Thymus (tissue), 11 donors: ENCODE results near the gene HMGB2. TPM values are rescaled to one million over a fixed set of nuclear protein-coding genes. Genes with fewer than 3 reads are reported as not detected.

Experiments used
- DNase-seq, 9 donors: peaks; one replicate each; pipeline ENCODE4 v3.0.0-alpha.2; 2013; ENCODE audit warnings: low spot score in 9 of 9, low read depth in 6 of 9, missing footprints in 1 of 9
- H3K27ac ChIP-seq, 2 donors: one replicate each; pipeline ENCODE4 v1.5.1; 2013; ENCODE audit warnings: control low read depth in 1 of 2, low read depth in 1 of 2, low read length in 1 of 2, mild to moderate bottlenecking in 1 of 2, moderate library complexity in 1 of 2
- H3K27me3 ChIP-seq, 2 donors: one replicate each; pipeline ENCODE4 v1.5.1; 2013; ENCODE audit warnings: low read length in 1 of 2; ENCODE audit not compliant: control insufficient read depth in 2 of 2, insufficient read depth in 1 of 2
- H3K36me3 ChIP-seq, 2 donors: one replicate each; pipeline ENCODE4 v1.5.1; 2013; ENCODE audit warnings: low read length in 1 of 2, mild to moderate bottlenecking in 1 of 2, moderate library complexity in 1 of 2; ENCODE audit not compliant: control insufficient read depth in 2 of 2, insufficient read depth in 2 of 2
- H3K4me1 ChIP-seq, 2 donors: one replicate each; pipeline ENCODE4 v1.5.1; 2013; ENCODE audit warnings: low read length in 2 of 2; ENCODE audit not compliant: control insufficient read depth in 2 of 2, insufficient read depth in 2 of 2
- H3K4me3 ChIP-seq, 2 donors: one replicate each; pipeline ENCODE4 v1.5.1; 2013; ENCODE audit warnings: low read length in 2 of 2, control low read depth in 1 of 2, mild to moderate bottlenecking in 1 of 2
- H3K9me3 ChIP-seq, 2 donors: one replicate each; pipeline ENCODE4 v1.5.1; 2013; ENCODE audit warnings: low read length in 1 of 2, mild to moderate bottlenecking in 1 of 2; ENCODE audit not compliant: control insufficient read depth in 2 of 2, insufficient read depth in 1 of 2
- WGBS: extraction: QIAGEN DNeasy Blood & Tissue Kit; methylation state at CpG from one replicate; pipeline ENCODE4 v1.1.7; 2013; 5-methylcytosine and 5-hydroxymethylcytosine counted together
- polyA plus RNA-seq: library from polyadenylated mRNA; stranded (reverse); fragments of 200-250 nt; gene quantifications from one replicate; pipeline ENCODE4 v1.2.3, GENCODE V29; 2013
- total RNA-seq: library from RNA; stranded (reverse); fragments of 120-200 nt; gene quantifications from one replicate; pipeline ENCODE4 v1.2.4, GENCODE V29; 2013
- donor health status: healthy.

The HMGB2 gene
- total and polyA plus RNA-seq, 2 donors: 475 to 671 TPM

DNA sequence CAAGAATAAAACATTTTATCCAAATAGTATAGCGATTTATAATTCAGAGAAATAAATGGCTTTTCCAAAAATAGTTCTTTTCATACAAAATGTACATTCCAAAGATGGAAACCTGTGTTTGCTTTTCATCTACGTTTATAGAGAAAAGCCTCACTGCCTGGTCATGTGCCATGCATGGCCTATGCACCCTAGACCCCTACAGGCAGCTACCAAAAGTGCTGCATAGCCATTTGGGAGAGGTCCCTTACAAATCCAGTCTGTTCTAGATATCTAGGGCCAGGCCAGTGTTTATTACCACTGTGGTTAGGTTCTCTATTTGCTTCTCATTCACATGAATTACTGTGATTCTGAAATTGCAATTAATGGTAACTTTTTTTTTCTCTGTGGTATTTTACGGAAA, 17.2 kb downstream of the HMGB2 start:
- WGBS: 94% methylated on average over 3 of the region's 3 CpGs
- Histone ChIP-seq H3K4me1 (no peaks in the 10 kb centered on the region), H3K27ac (no peak overlapping the region), H3K4me3 (no peak overlapping the region), H3K9me3 (no peaks in the 10 kb centered on the region), H3K27me3 (no peaks in the 10 kb centered on the region), H3K36me3 (peaks cover 49 to 84% of the 10 kb centered on the region in 2 donors)
- DNase-seq: no peak

DNA sequence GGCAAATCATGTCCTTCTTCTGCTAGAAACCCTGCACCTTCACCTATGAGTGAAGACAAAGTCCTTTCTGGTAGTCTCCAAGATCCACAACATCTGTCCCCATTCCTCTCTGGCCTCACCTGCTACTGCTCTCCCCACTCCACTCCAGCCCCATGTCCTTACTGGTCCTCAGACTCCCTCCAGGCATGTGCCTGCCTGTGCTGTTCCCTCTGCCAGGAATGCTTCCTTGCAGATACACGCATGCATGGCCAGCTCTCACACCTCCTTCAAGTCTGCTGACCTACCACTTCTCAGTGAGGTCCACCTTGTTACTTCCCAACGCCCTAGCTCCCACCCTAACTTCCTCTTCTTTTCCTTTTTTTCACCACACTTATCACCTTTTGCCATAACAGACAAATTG, 18.1 kb downstream of the HMGB2 start:
- H3K4me3 ChIP-seq: no peak overlapping the region
- WGBS: 95% methylated on average over 2 of the region's 2 CpGs
- H3K4me1 ChIP-seq: no peaks in the 10 kb centered on the region
- H3K27me3 ChIP-seq: no peaks in the 10 kb centered on the region
- H3K27ac ChIP-seq: no peak overlapping the region
- DNase-seq: no peak
- H3K36me3 ChIP-seq: peaks cover 50 to 84% of the 10 kb centered on the region in 2 donors
- no peaks in the 10 kb centered on the region for H3K9me3 ChIP-seq

DNA sequence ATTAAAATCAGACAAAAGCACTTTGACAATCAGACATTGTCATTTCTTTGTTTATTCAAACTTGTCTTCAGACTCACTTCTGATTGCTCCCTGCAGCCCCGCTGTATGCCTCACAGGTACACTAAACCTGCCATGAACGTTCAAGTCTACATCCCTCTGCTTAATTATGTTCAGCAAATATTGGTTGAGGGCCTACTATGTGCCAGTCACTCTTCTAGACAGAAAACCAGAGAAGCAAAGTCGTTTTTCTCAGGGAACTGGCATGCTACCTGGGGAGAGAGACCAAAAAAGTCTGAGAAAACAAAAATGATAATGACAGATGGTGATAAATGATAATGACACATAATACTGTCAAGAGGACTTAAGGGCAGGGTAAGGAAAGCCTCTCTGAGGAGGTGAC, 19.4 kb downstream of the HMGB2 start:
- H3K4me3 ChIP-seq: no peak overlapping the region
- no peaks in the 10 kb centered on the region for H3K27me3 ChIP-seq
- no peaks in the 10 kb centered on the region for H3K4me1 ChIP-seq
- H3K36me3 ChIP-seq: peaks cover 49 to 83% of the 10 kb centered on the region in 2 donors
- 96% methylated on average over 3 of the region's 3 CpGs for WGBS
- no peak for DNase-seq
- H3K9me3 ChIP-seq: no peaks in the 10 kb centered on the region
- no peak overlapping the region for H3K27ac ChIP-seq

DNA sequence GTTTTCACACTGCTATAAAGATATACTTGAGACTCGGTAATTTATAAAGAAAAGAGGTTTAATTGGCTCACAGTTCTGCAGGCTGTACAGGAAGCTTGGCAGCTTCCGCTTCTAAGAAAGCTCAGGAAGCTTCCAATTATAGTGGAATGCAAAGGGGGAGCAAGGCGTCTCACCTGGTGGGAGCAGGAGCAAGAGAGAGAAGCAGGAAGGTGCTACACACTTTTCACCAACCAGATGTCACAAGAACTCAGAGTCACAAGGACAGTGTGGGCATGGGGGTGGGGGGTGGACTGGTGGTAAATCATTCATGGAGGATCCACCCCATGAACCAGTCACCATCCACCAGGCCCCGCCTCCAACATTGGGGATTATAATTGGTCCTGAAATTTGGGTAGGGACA, 22.8 kb downstream of the HMGB2 start:
- Histone ChIP-seq H3K9me3 (no peaks in the 10 kb centered on the region), H3K27ac (no peak overlapping the region), H3K4me3 (no peak overlapping the region), H3K4me1 (no peaks in the 10 kb centered on the region), H3K27me3 (no peaks in the 10 kb centered on the region), H3K36me3 (peaks cover 57 to 82% of the 10 kb centered on the region in 2 donors)
- no peak for DNase-seq
- 95% methylated on average over 4 of the region's 4 CpGs for WGBS

GRCh38 chr4:173307778-173308177, 26.4 kb downstream of the HMGB2 start:
- DNase-seq: no peak

GRCh38 chr4:173301518-173302201, 32.5 kb downstream of the HMGB2 start:
- H3K4me1 ChIP-seq: peaks cover 0 to 7% of the 10 kb centered on the region in 2 donors
- 33% methylated on average over 5 of the region's 5 CpGs for WGBS
- peak in 6 of 9 donors; percentile 40 to 72 (median 52) for DNase-seq

More at GRCh38 chr4:173307778-173308177, 26.4 kb downstream of the HMGB2 start:
- H3K36me3 ChIP-seq: peaks cover 40 to 76% of the 10 kb centered on the region in 2 donors
- WGBS: 97% methylated on average over 3 of the region's 3 CpGs
- no peaks in the 10 kb centered on the region for H3K9me3 ChIP-seq
- no peak overlapping the region for H3K27ac ChIP-seq
- no peaks in the 10 kb centered on the region for H3K4me1 ChIP-seq
- H3K4me3 ChIP-seq: no peak overlapping the region
- H3K27me3 ChIP-seq: no peaks in the 10 kb centered on the region

GRCh38 chr4:173294444-173294843, 39.7 kb downstream of the HMGB2 start:
- DNase-seq: no peak
- Histone ChIP-seq H3K27ac (no peak overlapping the region), H3K9me3 (no peaks in the 10 kb centered on the region), H3K27me3 (no peaks in the 10 kb centered on the region), H3K36me3 (peaks cover 24 to 51% of the 10 kb centered on the region in 2 donors), H3K4me3 (no peak overlapping the region), H3K4me1 (peaks cover 3 to 8% of the 10 kb centered on the region in 2 donors)
- WGBS: 100% methylated on average over 1 of the region's 1 CpG

More at GRCh38 chr4:173301518-173302201, 32.5 kb downstream of the HMGB2 start:
- peak overlapping the region in 1 of 2 donors; percentile 63 for H3K27ac ChIP-seq
- H3K36me3 ChIP-seq: peaks cover 30 to 68% of the 10 kb centered on the region in 2 donors
- H3K9me3 ChIP-seq: no peaks in the 10 kb centered on the region
- H3K27me3 ChIP-seq: no peaks in the 10 kb centered on the region
- H3K4me3 ChIP-seq: no peak overlapping the region

- 96% methylated on average over 7 of the region's 7 CpGs for WGBS
- Histone ChIP-seq H3K4me3 (no peak overlapping the region), H3K4me1 (peaks cover 11 to 15% of the 10 kb centered on the region in 2 donors), H3K9me3 (no peaks in the 10 kb centered on the region), H3K27ac (no peak overlapping the region), H3K36me3 (peaks cover 24 to 47% of the 10 kb centered on the region in 2 donors), H3K27me3 (no peaks in the 10 kb centered on the region)
- DNase-seq: no peak
These were observed 40.5 kb downstream of the HMGB2 start for GRCh38 chr4:173293663-173294062.

- 98% methylated on average over 5 of the region's 5 CpGs for WGBS
- DNase-seq: no peak
These were observed 42.3 kb downstream of the HMGB2 start for GRCh38 chr4:173291899-173292298.

More at GRCh38 chr4:173291899-173292298, 42.3 kb downstream of the HMGB2 start:
- Histone ChIP-seq H3K4me1 (peaks cover 16 to 24% of the 10 kb centered on the region in 2 donors), H3K36me3 (peaks cover 22 to 38% of the 10 kb centered on the region in 2 donors), H3K27ac (no peak overlapping the region), H3K27me3 (no peaks in the 10 kb centered on the region), H3K4me3 (no peak overlapping the region), H3K9me3 (peaks cover 0 to 8% of the 10 kb centered on the region in 2 donors)
